Measurements from ENCODE around the gene FN1.

FN1 gene

DNA sequence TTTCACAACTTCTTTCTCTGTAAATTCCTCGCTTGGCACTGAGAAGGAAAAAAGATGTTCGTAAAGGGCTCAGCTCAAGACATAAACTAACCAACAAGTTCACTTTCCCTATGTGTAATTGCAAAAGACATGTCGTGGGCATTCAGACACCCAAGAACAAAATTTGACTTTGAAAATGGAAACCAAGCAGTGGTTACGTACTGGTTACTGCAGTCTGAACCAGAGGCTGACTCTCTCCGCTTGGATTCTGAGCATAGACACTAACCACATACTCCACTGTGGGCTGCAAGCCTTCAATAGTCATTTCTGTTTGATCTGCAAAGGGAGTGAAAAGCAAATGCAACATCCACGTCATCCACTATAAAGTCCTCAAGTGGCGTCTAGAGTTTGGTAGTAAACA is 53.9 kb downstream of the FN1 start:
- DNase-seq: no peak

DNA sequence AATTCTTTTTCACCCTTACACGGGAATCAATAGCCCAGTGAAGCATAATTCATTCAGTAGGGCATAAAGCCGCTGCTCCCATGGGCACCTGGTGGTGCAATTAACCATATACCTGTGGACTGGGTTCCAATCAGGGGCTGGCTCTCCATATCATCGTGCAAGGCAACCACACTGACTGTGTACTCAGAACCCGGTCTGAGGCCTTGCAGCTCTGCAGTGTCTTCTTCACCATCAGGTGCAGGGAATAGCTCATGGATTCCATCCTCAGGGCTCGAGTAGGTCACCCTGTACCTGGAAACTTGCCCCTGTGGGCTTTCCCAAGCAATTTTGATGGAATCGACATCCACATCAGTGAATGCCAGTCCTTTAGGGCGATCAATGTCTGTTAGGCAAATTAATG is 55.2 kb downstream of the FN1 start:
- DNase-seq: no peak

DNA sequence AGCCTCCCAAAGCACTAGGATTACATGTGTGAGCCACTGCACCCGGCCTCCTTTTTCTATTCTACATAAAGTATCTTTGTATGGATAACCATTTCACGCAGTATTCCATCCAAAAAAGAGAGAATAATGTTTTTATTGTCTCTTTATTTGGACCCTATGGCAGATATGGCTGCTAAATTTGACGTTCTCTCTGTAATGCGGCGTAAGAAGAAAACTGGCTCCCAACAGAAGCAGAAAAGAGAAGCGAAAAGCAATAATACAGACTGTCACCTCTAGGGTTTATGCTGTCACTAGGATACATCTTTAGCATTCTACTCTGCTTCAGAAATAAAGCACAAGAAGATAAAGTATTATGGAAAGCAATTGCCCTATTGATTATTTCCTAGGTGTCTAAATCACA is 55.9 kb downstream of the FN1 start:
- no peak for DNase-seq

DNA sequence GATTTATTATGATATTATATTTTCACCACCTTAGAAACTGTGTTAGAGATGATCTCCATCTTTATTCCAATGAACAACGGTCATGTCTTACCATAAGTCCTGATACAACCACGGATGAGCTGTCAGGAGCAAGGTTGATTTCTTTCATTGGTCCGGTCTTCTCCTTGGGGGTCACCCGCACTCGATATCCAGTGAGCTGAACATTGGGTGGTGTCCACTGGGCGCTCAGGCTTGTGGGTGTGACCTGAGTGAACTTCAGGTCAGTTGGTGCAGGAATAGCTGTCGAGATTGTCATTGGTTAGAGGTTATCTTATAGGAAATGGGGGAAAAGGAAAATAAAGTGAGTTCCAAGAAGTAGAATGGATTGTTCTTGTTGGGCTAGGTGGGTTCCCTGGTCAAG is 56.8 kb downstream of the FN1 start:
- DNase-seq: no peak

DNA sequence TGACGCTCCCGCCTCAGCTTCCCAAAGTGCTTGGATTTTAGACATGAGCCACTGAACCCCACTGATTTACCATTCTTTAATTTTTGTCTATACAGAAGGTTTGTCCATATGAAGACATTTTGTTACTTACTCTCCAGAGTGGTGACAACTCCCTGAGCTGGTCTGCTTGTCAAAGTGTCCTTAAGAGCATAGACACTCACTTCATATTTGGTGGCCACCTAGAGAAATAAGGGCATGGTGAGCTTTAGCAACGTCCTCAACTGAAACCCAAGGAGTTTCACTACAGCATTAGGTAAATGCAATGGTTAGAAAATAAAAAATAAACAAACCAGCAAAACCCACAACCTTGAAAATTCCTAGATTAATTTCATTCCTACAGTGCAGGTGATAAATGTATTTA is 57.8 kb downstream of the FN1 start:
- no peak for DNase-seq

DNA sequence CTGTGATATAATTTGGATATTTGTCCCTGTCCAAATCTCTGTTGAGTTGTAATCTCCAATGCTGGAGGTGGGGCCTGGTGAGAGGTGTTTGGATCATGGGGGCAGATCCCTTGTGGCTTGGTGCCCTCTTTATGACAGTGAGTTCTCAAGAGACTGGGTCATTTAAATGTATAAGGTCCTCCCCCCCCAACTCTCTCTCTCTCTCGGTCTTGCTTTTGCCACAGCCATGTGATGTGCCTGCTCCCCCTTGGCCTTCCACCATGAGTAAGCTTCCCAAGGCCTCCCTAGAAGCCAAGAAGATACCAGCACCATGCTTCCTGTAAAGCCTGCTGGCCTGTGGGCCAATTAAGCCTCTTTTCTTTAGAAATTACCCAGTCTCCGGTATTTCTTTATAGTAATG is 58.6 kb downstream of the FN1 start:
- DNase-seq: no peak

DNA sequence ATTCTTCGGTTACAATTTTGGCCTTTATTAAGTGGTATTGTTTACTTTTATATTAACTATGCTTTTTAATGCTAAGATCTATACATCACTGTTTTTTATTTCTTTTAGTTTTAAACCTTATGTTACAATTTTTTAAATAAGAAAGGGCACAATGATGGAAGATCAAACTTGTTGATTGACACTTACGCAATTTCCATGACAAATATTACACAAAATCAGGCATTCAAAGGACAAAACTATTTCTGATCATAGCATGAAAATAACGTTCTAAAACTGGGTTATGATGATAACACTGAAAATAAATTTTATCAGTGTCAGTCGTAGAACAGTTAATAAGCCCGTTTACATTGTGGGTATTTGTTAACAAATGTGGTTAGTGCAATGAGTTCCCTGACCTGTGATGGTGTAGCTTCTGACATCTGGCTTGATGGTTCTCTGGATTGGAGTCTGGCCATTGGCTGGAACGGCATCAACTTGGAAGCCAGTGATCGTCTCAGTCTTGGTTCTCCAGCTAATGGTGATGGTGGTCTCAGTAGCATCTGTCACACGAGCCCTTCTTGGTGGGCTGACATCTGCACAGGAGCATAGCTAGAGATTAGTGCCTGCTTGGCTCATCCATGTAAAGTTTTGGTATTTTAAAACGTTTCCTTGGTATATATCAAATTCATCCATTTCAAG is 59.6 kb downstream of the FN1 start:
- DNase-seq: no peak

DNA sequence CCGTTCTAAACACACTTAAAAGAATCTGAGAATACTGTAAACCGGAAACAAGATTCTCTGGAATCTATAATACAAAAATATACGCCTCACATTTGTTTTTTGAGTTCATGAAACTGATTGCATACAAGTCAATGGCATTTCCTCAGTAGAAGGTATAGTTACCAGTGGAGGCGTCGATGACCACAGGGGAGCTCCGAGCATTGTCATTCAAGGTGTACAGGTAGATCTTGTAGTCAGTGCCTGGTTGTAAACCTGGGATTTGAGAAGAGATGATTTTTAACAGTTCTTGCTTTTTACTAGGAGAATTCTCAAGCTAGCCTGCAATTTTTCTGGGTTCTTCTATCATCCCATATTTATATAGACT is 60.4 kb downstream of the FN1 start:
- no peak for DNase-seq

DNA sequence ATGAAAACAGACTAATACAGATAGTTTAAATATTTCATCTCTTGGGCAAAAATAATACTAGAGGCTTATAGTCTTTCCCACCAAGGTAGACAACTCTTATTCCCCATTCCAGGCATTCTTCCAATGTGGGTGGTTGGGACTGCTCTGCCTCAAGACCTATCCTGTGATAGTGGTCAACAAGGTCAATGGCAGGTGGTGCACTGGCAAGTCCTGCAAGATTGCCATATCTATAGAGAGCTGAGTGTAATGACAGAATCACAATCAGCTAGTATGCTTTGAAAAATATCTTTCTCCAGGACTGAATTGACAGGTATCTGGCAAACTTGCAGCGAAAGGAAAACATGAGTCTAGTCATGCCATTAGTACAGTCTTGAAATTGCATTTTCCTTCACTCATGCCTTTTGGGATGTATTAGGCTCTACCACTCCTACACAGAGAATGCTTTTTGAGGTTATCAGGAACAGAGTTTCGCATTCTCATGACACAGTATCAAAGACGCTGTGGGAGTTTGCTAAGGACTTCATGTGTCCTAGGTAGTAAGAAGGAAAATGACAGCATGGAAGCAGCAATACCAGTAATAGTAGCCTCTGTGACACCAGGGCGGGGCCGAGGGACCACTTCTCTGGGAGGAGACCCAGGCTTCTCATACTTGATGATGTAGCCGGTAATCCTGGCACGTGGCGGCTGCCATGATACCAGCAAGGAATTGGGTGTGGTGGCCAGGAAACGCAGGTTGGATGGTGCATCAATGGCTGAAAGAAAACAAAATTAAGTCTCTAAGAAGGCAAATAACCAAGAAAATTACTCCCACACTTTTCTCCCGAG is 61.0 kb downstream of the FN1 start:
- no peak for DNase-seq

DNA sequence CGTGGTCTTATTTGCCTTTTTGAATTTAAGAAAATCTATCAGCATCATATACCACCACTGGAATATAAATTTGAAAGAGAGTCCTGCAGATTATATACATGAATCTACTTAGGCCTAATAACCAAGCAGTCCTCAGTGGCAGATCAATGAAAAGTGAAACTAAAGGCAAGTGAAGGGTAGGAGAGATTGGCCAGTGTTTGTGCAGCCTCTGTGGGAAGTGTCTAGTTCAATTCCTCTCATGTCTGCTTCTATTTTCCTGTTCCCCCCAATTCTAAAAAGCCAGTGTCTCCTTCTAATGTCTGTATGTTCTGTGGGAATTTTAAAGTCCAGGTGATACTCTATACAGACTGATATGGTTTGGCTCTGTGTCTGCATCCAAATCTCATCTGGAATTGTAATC is 61.9 kb downstream of the FN1 start:
- no peak for DNase-seq

DNA sequence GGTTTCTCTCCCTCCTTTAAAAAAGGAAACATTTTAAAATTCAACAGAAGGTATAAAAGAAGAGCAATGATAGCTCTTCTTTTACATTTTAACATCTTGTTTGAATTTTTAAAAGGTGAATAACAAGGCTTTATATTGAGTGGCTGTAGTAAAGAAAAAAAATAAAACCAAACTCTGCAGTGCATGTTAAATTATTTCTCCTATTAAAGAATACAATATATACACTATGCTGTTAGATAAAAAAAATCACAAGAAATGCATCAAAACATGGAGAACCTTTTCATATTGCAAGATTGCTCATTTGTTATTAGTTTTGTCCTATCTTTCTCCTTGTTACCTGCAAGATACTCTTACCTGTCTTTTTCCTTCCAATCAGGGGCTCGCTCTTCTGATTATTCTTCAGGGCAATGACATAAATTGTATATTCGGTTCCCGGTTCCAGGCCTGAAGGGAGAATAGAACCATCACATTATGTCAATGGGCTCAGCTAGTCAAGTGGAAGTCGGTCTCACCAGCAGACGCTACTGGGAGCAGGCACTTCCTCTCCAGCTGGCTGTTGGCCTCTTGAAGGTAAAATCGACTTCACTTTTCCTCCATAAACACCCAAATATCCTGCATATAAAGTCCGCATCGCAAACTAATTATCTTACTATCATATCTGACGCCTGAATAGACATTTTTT is 62.8 kb downstream of the FN1 start:
- DNase-seq: no peak

DNA sequence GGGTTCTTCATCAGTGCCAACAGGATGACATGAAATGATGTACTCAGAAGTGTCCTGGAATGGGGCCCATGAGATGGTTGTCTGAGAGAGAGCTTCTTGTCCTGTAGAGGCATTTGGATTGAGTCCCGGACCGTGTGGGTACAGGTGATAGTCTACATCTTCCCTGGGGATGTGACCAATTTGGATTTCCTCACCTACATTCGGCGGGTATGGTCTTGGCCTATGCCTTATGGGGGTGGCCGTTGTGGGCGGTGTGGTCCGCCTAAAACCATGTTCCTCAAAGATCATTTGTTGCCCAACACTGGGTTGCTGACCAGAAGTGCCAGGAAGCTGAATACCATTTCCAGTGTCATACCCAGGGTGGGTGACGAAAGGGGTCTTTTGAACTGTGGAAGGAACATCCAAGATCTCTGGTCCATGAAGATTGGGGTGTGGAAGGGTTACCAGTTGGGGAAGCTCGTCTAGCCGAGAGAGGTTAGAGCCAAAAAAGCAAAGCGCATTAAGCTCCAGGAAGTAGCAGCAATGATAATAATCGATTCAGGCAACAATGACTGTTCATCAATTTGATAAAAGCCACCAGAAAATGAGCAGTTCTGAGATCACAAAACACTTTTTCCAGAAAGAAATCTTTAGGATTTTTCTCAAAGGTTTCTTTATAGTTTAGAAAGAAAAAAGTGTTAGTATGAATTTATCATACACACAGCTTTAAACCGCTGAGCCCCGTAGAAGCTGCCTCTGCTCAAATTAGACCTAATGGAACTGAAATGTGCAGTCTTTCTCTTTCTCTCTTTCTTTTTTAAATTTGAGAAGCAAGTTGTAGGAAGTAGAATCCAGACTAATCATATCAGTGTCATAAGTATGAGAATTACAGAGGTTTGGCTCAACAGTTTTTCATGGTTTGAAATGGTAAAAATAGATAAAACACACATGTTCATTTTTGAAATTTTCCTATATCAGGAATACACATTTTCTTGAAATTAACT is 63.7 kb downstream of the FN1 start:
- no peak for DNase-seq

DNA sequence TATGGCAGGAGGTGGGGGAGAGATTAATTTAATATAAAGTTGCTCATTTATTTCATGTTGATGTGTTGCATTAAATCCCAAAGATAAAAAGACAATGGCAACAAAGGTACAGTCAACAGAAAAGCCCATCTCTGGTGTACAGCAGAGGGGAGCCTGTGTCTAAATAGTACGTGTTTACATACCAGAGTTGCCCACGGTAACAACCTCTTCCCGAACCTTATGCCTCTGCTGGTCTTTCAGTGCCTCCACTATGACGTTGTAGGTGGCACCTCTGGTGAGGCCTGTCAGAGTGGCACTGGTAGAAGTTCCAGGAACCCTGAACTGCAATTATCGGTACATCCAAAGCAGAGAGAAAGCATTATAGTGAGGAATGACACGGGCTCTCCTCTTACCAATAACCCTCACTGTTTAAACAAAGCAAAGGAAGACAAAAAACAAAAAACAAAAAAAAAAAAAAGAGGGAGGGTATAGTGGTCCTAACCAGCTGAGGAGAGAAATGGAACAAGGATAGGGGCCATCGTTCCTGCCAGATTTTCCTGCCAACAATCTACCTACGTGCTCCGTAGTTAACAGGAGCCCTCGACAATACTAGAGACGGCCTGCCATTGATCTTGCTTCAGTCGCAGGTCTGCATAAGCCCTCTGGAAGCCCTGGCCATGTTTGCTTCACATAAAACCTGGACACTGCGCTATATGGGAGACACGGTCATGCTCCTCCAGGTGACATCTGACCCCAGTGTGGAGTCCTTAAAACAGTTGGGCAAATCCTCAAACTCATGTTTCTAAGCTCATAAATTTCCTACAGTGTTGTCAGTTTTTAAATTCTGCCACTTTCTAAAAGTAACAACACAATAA is 65.5 kb downstream of the FN1 start:
- no peak for DNase-seq

DNA sequence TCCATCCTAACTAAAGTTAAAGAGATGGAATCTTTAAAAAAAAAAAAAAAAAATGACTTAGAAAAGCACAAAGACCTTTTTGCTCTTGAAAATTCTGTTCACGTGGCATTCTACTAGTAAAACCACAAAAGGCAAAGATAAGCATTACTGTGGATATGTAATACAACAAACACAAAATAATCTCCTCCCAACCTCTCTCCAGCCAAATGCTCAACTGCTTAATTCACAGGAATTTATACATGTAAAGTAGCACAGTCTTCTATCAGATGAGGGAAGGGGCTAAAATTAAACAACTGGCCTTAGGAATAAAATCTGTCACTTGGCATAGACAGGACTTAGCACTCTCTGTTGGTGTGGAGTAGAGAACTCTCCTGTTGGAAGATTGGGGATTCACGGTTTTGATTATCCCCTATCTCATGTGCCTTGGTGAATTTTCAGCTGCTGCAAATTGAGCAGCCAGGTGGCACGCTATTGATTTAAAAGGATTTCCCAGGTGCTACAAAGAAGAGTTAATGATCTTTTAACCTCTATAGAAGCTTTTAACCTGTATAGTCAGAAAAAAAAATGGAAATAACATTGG is 66.6 kb downstream of the FN1 start:
- DNase-seq: no peak

DNA sequence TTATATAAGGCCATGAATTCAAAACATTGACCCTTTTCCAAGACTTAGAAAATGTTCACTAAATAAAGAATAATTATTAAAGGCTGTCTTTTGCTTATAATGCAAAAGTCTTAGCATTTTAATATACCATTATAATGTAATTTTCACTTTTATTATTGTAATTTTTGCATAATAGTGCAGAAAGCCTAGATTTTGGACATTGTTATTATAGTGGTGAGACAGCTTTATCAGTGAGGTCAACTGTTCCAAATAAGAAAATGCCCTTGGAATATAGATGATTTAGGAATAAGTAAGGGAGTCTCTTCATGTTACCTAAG is 67.4 kb downstream of the FN1 start:
- no peak for DNase-seq

DNA sequence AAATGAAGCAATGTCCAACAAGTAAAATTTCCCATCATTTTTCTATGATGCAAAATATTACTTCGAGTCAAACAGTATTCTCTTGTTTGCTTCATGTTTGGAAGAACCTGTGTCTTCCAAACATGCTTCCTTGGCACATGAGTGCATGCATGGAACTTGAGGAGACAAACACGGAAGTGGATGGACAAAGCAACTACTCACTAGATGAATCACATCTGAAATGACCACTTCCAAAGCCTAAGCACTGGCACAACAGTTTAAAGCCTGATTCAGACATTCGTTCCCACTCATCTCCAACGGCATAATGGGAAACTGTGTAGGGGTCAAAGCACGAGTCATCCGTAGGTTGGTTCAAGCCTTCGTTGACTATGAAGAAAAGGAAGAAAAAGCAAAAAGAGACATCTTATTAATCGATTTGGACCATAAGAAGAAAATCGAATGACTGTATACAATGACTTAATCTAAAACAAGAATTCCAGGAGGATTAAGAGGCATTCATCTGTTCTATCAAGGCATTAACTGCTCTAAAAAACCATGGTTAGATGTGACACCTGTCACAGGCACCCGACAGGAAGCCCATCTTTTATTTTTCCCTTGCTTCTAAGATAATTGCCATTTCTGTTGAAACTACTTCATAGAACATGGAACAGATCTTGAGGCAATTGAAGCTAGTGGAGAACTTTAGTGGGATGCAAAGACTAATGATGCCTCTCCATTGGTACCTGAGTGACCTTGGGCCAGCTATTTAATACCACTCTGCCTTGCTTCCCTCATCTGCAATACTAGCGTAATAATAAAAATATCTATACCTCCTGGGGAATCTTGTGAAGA is 68.0 kb downstream of the FN1 start:
- DNase-seq: no peak

DNA sequence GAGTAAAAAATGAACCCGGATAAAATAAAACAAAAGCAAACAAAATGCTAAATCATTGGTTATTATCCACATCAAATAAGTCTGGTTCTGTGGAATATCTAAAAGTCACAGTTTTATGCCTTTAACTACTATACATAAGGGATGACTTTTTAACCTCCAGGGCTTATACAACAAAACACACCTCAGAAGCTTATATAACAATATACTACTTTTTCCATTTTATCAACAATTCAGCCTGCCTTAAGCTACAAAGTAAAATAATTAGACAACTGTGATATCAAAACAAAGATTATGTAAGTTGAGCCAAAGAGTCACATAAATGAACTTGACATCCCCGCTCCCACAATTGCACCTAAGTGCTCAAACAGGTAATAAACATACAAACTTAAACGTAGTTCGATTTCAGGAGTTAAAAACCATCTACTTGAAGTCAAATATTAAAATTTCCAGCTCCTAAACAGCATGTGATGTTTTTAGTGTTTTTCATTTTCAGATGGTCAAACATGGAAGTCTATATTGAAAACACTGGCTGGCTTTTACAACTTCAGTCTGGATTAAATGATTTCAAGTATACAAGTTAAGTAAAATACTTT is 69.3 kb downstream of the FN1 start:
- DNase-seq: no peak

DNA sequence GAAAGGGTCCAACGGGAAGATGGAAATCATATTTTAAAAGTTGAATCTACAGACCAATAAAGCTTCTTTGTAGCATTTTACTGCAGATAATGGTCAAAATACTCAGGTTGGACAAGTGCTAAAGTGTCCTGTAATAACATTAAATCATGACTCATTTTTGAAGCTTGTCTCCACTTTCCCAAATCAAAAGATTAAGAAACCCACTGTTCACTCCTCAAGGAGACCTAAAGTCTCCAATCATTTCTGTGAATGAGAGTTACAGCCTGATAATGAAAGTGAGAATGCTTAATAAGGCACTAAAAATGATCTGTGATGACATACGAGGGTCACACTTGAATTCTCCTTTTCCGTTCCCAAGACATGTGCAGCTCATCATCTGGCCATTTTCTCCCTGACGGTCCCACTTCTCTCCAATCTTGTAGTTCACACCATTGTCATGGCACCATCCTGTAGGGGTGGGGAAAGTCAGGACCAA is 70.6 kb downstream of the FN1 start:
- DNase-seq: no peak

DNA sequence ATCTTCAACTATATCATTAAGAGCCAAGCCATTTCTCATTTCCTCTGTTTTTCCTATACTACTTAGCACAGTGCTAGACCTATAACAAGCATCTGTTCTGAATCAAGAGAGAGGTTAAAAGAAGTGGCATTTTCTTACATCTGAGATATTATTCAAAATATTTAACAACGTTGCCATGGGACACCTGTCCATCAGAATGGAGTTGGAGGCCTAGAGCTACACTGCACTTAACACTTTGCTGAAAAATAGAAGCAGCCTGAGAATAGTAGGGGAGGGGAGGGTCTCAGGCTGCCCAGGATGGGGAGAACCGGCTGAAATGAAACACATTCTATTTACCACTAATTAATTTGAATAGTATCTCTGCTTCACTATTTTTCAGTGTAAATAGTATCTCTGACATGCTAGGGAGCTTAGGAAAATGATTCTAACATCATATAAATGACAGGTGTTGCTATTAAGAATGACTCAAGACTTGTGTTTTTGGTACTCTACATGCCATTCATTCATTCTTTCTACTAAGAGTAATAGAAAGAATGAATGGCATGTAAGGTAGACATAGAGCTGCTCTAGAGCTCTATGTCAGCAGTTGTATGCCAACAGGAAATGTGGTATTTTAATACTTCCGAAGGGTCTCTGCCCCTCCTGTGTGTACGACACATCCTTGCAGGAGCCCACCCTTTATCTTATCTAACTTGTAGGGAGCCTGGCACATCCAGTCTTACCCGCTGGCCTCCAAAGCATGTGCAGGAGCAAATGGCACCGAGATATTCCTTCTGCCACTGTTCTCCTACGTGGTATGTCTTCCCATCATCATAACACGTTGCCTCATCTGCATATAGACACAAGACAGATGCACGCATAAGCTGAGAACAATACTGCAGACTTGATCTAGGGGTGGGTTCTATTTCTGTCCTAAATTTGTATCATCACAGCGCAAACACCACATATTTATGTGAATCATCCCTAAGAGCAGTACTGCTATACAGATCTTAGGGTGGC is 71.4 kb downstream of the FN1 start:
- DNase-seq: no peak

Measured in T-helper 2 cell (primary cell).